HEK293 (cell line): Measurements from ENCODE around the gene TPCN2.

Experiments
- CTCF ChIA-PET: fragments of 350-600 bp; formaldehyde crosslinking; extraction: SDS; loops from one replicate; lab custom pipeline; 2021; ENCODE audit warnings: antibody characterized with exemption; lab: Yijun Ruan, JAX
- POLR2A ChIA-PET: fragments of 300-600 bp; formaldehyde crosslinking; extraction: SDS; loops from one replicate; lab custom pipeline; 2020; ENCODE audit warnings: antibody characterized with exemption, inconsistent platforms; lab: Yijun Ruan, JAX
- H3K27ac ChIP-seq: fragments of 200-500 bp; sonication (Bioruptor generic); 2 replicates; pipeline ENCODE4 v1.5.1; 2014; ENCODE audit warnings: low read depth, low read length, control low read depth, inconsistent platforms; ENCODE audit errors: extremely low read depth
- H3K36me3 ChIP-seq, 2 experiments: fragments of 200-500 bp in 1 of 2; sonication (Bioruptor generic) in 1 of 2; 1 replicate in 1 of 2; 2 replicates in 1 of 2; pipeline ENCODE4 v1.5.1; 2014 to 2017; ENCODE audit warnings: inconsistent platforms in 2 of 2, low read length in 2 of 2; ENCODE audit not compliant: control insufficient read depth in 2 of 2, insufficient read depth in 1 of 2
- H3K4me1 ChIP-seq: fragments of 200-500 bp; sonication (Bioruptor generic); 2 replicates; pipeline ENCODE4 v1.5.1; 2014; ENCODE audit warnings: mild to moderate bottlenecking, low read length, inconsistent platforms; ENCODE audit not compliant: control insufficient read depth, insufficient read depth
- H3K4me3 ChIP-seq: 2 replicates; pipeline ENCODE4 v1.5.1; 2011; ENCODE audit warnings: low read depth, mild to moderate bottlenecking, control low read depth, low read length, moderate library complexity
- H3K9me3 ChIP-seq: fragments of 200-500 bp; sonication (Bioruptor generic); 2 replicates; pipeline ENCODE4 v1.5.1; 2014; ENCODE audit warnings: low read depth, low read length, inconsistent platforms; ENCODE audit not compliant: control insufficient read depth, insufficient read depth
- CTCF ChIP-seq: fragments of 450-650 bp; formaldehyde crosslinking; IDR thresholded peaks from 2 replicates; pipeline ENCODE4 v1.5.1; 2016; ENCODE audit warnings: missing biosample characterization, missing genetic modification characterization
- FEZF1 ChIP-seq: fragments of 450-650 bp; formaldehyde crosslinking; IDR thresholded peaks from 2 replicates; pipeline ENCODE4 v1.5.1; 2016; ENCODE audit warnings: missing biosample characterization, missing genetic modification characterization
- GFI1B ChIP-seq: fragments of 450-650 bp; formaldehyde crosslinking; IDR thresholded peaks from 2 replicates; pipeline ENCODE4 v1.5.1; 2016; ENCODE audit warnings: missing biosample characterization, missing genetic modification characterization
- GLI2 ChIP-seq: fragments of 450-650 bp; formaldehyde crosslinking; IDR thresholded peaks from 2 replicates; pipeline ENCODE4; 2017; ENCODE audit warnings: missing biosample characterization, missing genetic modification characterization, low read depth, borderline replicate concordance
- HOXC10 ChIP-seq: sonication (generic); formaldehyde crosslinking; IDR thresholded peaks from 2 replicates; pipeline ENCODE4 v1.8.1; 2023; ENCODE audit warnings: mild to moderate bottlenecking, missing genetic modification reagents
- KLF16 ChIP-seq: fragments of 450-650 bp; formaldehyde crosslinking; IDR thresholded peaks from 2 replicates; pipeline ENCODE4 v1.5.1; 2017; ENCODE audit warnings: missing biosample characterization, missing genetic modification characterization
- KLF17 ChIP-seq: fragments of 450-650 bp; formaldehyde crosslinking; IDR thresholded peaks from 2 replicates; pipeline ENCODE4 v1.5.1; 2016; ENCODE audit warnings: missing biosample characterization, missing genetic modification characterization
- WT1 ChIP-seq: fragments of 450-650 bp; formaldehyde crosslinking; IDR thresholded peaks from 2 replicates; pipeline ENCODE4 v1.5.1; 2016; ENCODE audit warnings: missing biosample characterization, missing genetic modification characterization
- YY2 ChIP-seq: fragments of 450-650 bp; formaldehyde crosslinking; IDR thresholded peaks from 2 replicates; pipeline ENCODE4 v1.5.1; 2016; ENCODE audit warnings: missing biosample characterization, missing genetic modification characterization
- ZBTB49 ChIP-seq: fragments of 450-650 bp; formaldehyde crosslinking; IDR thresholded peaks from 2 replicates; pipeline ENCODE4 v1.5.1; 2016; ENCODE audit warnings: missing biosample characterization, missing genetic modification characterization, low read depth
- ZBTB6 ChIP-seq: fragments of 450-650 bp; formaldehyde crosslinking; IDR thresholded peaks from 2 replicates; pipeline ENCODE4 v1.5.1; 2017; ENCODE audit warnings: missing biosample characterization, missing genetic modification characterization
- ZBTB7A ChIP-seq: fragments of 450-650 bp; formaldehyde crosslinking; IDR thresholded peaks from 2 replicates; pipeline ENCODE4 v1.5.1; 2016; ENCODE audit warnings: low read depth, missing biosample characterization, missing genetic modification characterization
- ZBTB8A ChIP-seq: fragments of 450-650 bp; formaldehyde crosslinking; IDR thresholded peaks from 2 replicates; pipeline ENCODE4 v1.5.1; 2016; ENCODE audit warnings: missing biosample characterization, missing genetic modification characterization
- ZNF132 ChIP-seq: fragments of 450-650 bp; formaldehyde crosslinking; IDR thresholded peaks from 2 replicates; pipeline ENCODE4 v1.5.1; 2017; ENCODE audit warnings: missing biosample characterization, missing genetic modification characterization, borderline replicate concordance
- ZNF157 ChIP-seq: fragments of 450-650 bp; formaldehyde crosslinking; IDR thresholded peaks from 2 replicates; pipeline ENCODE4 v1.5.1; 2016; ENCODE audit warnings: missing biosample characterization, missing genetic modification characterization
- ZNF169 ChIP-seq: fragments of 450-650 bp; formaldehyde crosslinking; IDR thresholded peaks from 2 replicates; pipeline ENCODE4 v1.5.1; 2016; ENCODE audit warnings: missing biosample characterization, missing genetic modification characterization
- ZNF175 ChIP-seq: fragments of 450-650 bp; formaldehyde crosslinking; IDR thresholded peaks from 2 replicates; pipeline ENCODE4 v1.5.1; 2016; ENCODE audit warnings: missing biosample characterization, missing genetic modification characterization
- ZNF19 ChIP-seq: fragments of 450-650 bp; formaldehyde crosslinking; IDR thresholded peaks from 2 replicates; pipeline ENCODE4; 2016; ENCODE audit warnings: missing biosample characterization, missing genetic modification characterization, low read depth
- ZNF202 ChIP-seq: fragments of 450-650 bp; formaldehyde crosslinking; IDR thresholded peaks from 2 replicates; pipeline ENCODE4 v1.5.1; 2016; ENCODE audit warnings: missing biosample characterization, missing genetic modification characterization, borderline replicate concordance
- ZNF350 ChIP-seq: fragments of 450-650 bp; formaldehyde crosslinking; IDR thresholded peaks from 2 replicates; pipeline ENCODE4 v1.5.0; 2017; ENCODE audit warnings: missing biosample characterization, mild to moderate bottlenecking, missing genetic modification characterization
- ZNF354C ChIP-seq: fragments of 450-650 bp; formaldehyde crosslinking; IDR thresholded peaks from 2 replicates; pipeline ENCODE4 v1.5.1; 2016; ENCODE audit warnings: missing biosample characterization, missing genetic modification characterization, low read depth, borderline replicate concordance
- ZNF416 ChIP-seq: fragments of 450-650 bp; formaldehyde crosslinking; IDR thresholded peaks from 2 replicates; pipeline ENCODE4 v1.5.1; 2016; ENCODE audit warnings: missing biosample characterization, missing genetic modification characterization
- ZNF426 ChIP-seq: fragments of 450-650 bp; formaldehyde crosslinking; IDR thresholded peaks from 2 replicates; pipeline ENCODE4 v1.5.1; 2017; ENCODE audit warnings: missing biosample characterization, missing genetic modification characterization, mild to moderate bottlenecking, inconsistent platforms, moderate library complexity
- ZNF501 ChIP-seq: fragments of 450-650 bp; formaldehyde crosslinking; IDR thresholded peaks from 2 replicates; pipeline ENCODE4 v1.5.1; 2016; ENCODE audit warnings: missing biosample characterization, missing genetic modification characterization
- ZNF514 ChIP-seq: fragments of 450-650 bp; formaldehyde crosslinking; IDR thresholded peaks from 2 replicates; pipeline ENCODE4 v1.5.1; 2016; ENCODE audit warnings: missing biosample characterization, missing genetic modification characterization
- ZNF521 ChIP-seq: fragments of 450-650 bp; formaldehyde crosslinking; IDR thresholded peaks from 2 replicates; pipeline ENCODE4 v1.5.1; 2017; ENCODE audit warnings: missing biosample characterization, mild to moderate bottlenecking, missing genetic modification characterization
- ZNF596 ChIP-seq: fragments of 450-650 bp; IDR thresholded peaks from 2 replicates; pipeline ENCODE4 v1.5.0; 2018; ENCODE audit warnings: missing biosample characterization, mild to moderate bottlenecking, missing genetic modification characterization, moderate library complexity
- ZNF792 ChIP-seq: fragments of 450-650 bp; formaldehyde crosslinking; IDR thresholded peaks from 2 replicates; pipeline ENCODE4 v1.5.1; 2016; ENCODE audit warnings: missing biosample characterization, missing genetic modification characterization
- ZXDB ChIP-seq: fragments of 450-650 bp; formaldehyde crosslinking; IDR thresholded peaks from 2 replicates; pipeline ENCODE4 v1.5.1; 2016; ENCODE audit warnings: missing biosample characterization, missing genetic modification characterization

TPCN2 gene

GRCh38 chr11:69000831-69001242 is 47.9 kb upstream of the TPCN2 start:
- Histone ChIP-seq H3K4me3 (no peak overlapping the region), H3K36me3 (no peaks in the 10 kb centered on the region), H3K4me1 (0 out of 2 replicates have a peak, but pooled peaks cover 2% of the 10 kb centered on the region), H3K27ac (no peak overlapping the region), H3K9me3 (no peaks in the 10 kb centered on the region)
- POLR2A ChIA-PET = no interaction called here
- TF ChIP-seq ZBTB8A (tag by site-specific recombination) (no peak), ZNF202 (no peak), KLF16 (tag by site-specific recombination) (no peak), GLI2 (tag by site-specific recombination) (no peak), ZNF175 (tag by site-specific recombination) (no peak), ZNF596 (no peak), ZNF169 (tag by site-specific recombination) (no peak), ZNF426 (tag by site-specific recombination) (no peak), ZNF350 (tag by site-specific recombination) (no peak), ZNF132 (no peak), ZXDB (tag by site-specific recombination) (no peak), YY2 (tag by site-specific recombination) (no peak)
- CTCF ChIA-PET = interaction anchor here (1.0 kb wide), 1 partner anchor 27 kb away, joined by 3 read pairs; no protein-coding TSS in a partner anchor

- Histone ChIP-seq H3K4me1 (0 out of 2 replicates have a peak, but pooled peaks cover 2% of the 10 kb centered on the region), H3K9me3 (no peaks in the 10 kb centered on the region), H3K36me3 (no peaks in the 10 kb centered on the region), H3K4me3 (no peak overlapping the region), H3K27ac (no peak overlapping the region)
- ChIA-PET CTCF (interaction anchor here (1.0 kb wide), 2 partner anchors 18 to 26 kb away, joined by 3 read pairs; no protein-coding TSS in a partner anchor), POLR2A (no interaction called here)
- TF ChIP-seq ZBTB49 = no peak
- TF ChIP-seq KLF17 (tag by site-specific recombination) = no peak
- no peak for TF ChIP-seq FEZF1 (tag by site-specific recombination)
- TF ChIP-seq CTCF (tag by site-specific recombination) = no peak
- no peak for TF ChIP-seq ZXDB (tag by site-specific recombination)
- no peak for TF ChIP-seq ZNF792 (tag by site-specific recombination)
- TF ChIP-seq ZNF19 = no peak
- TF ChIP-seq ZNF514 (tag by site-specific recombination) = no peak
- no peak for TF ChIP-seq ZNF132
- TF ChIP-seq ZNF501 (tag by site-specific recombination) = no peak
- no peak for TF ChIP-seq HOXC10 (CRISPR knock-in tag)
- TF ChIP-seq WT1 = no peak
- TF ChIP-seq ZNF157 = no peak
- no peak for TF ChIP-seq ZNF521 (tag by site-specific recombination)
- TF ChIP-seq GFI1B (tag by site-specific recombination) = no peak
- TF ChIP-seq ZBTB6 (tag by site-specific recombination) = no peak
- no peak for TF ChIP-seq ZNF416 (tag by site-specific recombination)
- TF ChIP-seq ZNF596 = no peak
- TF ChIP-seq ZBTB7A = no peak
- no peak for TF ChIP-seq ZNF354C (tag by site-specific recombination)
Observed at GRCh38 chr11:69001243-69002081, 47.3 kb upstream of the TPCN2 start.
